DND-41 (cell line): ENCODE results near the gene RHPN2.

Experiments used
- EZH2 ChIP-seq: IDR thresholded peaks from 3 replicates; pipeline ENCODE4 v1.6.1; 2012; ENCODE audit warnings: borderline replicate concordance, low read depth, mild to moderate bottlenecking, moderate library complexity, low read length, inconsistent platforms; ENCODE audit not compliant: severe bottlenecking
- TF ChIP-seq, protein P1 (sequence below): IDR thresholded peaks from 2 replicates; pipeline ENCODE4 v1.5.1; 2012; ENCODE audit warnings: borderline replicate concordance, low read length, moderate library complexity, mild to moderate bottlenecking; ENCODE audit not compliant: poor library complexity, severe bottlenecking; ENCODE audit errors: extremely low read depth

DNA sequence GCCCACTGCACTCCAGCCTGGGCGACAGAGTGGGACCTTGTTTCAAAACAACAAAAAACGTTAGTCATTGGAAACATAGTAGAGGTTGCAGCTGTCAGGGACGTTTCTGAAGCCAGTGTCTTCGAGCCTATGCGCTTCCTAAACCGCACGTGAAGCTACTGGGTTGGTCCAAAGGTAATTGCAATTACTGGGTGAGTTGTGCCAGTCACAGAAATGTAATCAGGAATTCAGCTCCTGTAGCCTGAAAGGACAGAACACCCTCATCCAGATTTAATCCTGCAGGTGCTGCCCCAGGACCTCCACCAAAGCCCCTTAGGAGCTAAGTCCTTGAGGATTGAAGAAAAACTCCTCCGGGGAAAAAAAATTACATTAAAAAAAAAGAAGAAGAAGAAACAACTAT is 2.4 kb upstream of the RHPN2 start:
- TF ChIP-seq, protein P1, sequence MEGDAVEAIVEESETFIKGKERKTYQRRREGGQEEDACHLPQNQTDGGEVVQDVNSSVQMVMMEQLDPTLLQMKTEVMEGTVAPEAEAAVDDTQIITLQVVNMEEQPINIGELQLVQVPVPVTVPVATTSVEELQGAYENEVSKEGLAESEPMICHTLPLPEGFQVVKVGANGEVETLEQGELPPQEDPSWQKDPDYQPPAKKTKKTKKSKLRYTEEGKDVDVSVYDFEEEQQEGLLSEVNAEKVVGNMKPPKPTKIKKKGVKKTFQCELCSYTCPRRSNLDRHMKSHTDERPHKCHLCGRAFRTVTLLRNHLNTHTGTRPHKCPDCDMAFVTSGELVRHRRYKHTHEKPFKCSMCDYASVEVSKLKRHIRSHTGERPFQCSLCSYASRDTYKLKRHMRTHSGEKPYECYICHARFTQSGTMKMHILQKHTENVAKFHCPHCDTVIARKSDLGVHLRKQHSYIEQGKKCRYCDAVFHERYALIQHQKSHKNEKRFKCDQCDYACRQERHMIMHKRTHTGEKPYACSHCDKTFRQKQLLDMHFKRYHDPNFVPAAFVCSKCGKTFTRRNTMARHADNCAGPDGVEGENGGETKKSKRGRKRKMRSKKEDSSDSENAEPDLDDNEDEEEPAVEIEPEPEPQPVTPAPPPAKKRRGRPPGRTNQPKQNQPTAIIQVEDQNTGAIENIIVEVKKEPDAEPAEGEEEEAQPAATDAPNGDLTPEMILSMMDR: no peak
- no peak for TF ChIP-seq EZH2
